ENCODE results near the gene ASCL2. TPM values are rescaled to one million over a fixed set of nuclear protein-coding genes. Genes with fewer than 3 reads are reported as not detected.

The ASCL2 gene
- total and polyA plus RNA-seq, 2 donors (not counting 3 experiments of a cell fraction or from before 2014, with no cell fraction given) = not detected

- Histone ChIP-seq H3K9me3 (replicated peaks; ENCODE audit: control insufficient read depth, insufficient read depth, low read length) (no peaks in the 10 kb centered on the region), H3K79me2 (ENCODE audit: control insufficient read depth, insufficient read depth, low read length) (no peaks in the 10 kb centered on the region), H3K9me1 (replicated peaks; ENCODE audit: control insufficient read depth, extremely low read depth, insufficient read depth, low read length) (no peaks in the 10 kb centered on the region), H3K27ac (ENCODE audit: insufficient read depth, low read depth, low read length) (no peak overlapping the region), H3K4me1 (ENCODE audit: control insufficient read depth, extremely low read depth, insufficient read depth, low read length) (no peaks in the 10 kb centered on the region), H3K4me2 (ENCODE audit: insufficient read depth, low read length) (no peak overlapping the region), H3K9ac (replicated peaks; ENCODE audit: extremely low read depth, insufficient read depth, low read length) (no peak overlapping the region), H3K27me3 (ENCODE audit: control insufficient read depth in 2 of 2, insufficient read depth in 2 of 2, low read length in 2 of 2) (peaks cover 0 to 4% of the 10 kb centered on the region in 2 experiments), H3K36me3 (ENCODE audit: control insufficient read depth in 2 of 2, extremely low read depth in 1 of 2, insufficient read depth in 2 of 2, low read length in 2 of 2) (no peaks in the 10 kb centered on the region), H4K20me1 (replicated peaks; ENCODE audit: control insufficient read depth, extremely low read depth, insufficient read depth, low read length) (no peaks in the 10 kb centered on the region), H2AFZ (ENCODE audit: low read depth, low read length) (no peak overlapping the region), H3K4me3 (replicated peaks in 1 of 3; ENCODE audit: insufficient read depth in 1 of 3, low read depth in 1 of 3, low read length in 3 of 3) (no peak overlapping the region)
- FAIRE-seq (no peak), DNase-seq (ENCODE audit: low read depth, low spot score) (no peak)
- ChIA-PET POLR2A (no interaction called here), CTCF (interaction anchor here (1.7 kb wide), 1 partner anchor 15 kb away, joined by 5 read pairs; no protein-coding TSS in a partner anchor)
- BruUV-seq (replicated peaks) = no TSS peak
- intact Hi-C loops (cut with micrococcal nuclease) (no loop called here), dilution Hi-C loops (cut with MboI; ENCODE audit: extremely low pct_ligation_motif_present, low sequenced_read_pairs) (no loop called here)
- TF ChIP-seq GATA2 (IDR thresholded peaks at IDR 0.05; ENCODE audit: insufficient read depth, insufficient read length, low read depth, low read length) (no peak), EZH2 (IDR thresholded peaks at IDR 0.05; ENCODE audit: borderline replicate concordance, low read depth, low read length, severe bottlenecking) (no peak), MYC (IDR thresholded peaks at IDR 0.05; ENCODE audit: low read depth, low read length) (no peak), POLR2A (IDR thresholded peaks at IDR 0.05; ENCODE audit: low read depth, low read length) (no peak), FOS (IDR thresholded peaks at IDR 0.05; ENCODE audit: borderline replicate concordance, insufficient read depth, low read length) (no peak), MAX (IDR thresholded peaks at IDR 0.05; ENCODE audit: insufficient read depth, insufficient read length) (no peak), JUN (IDR thresholded peaks at IDR 0.05; ENCODE audit: borderline replicate concordance, insufficient read depth, insufficient read length, low read depth) (no peak), POLR2AphosphoS5 (IDR thresholded peaks at IDR 0.05; ENCODE audit: insufficient read depth, low read depth, low read length) (no peak), CTCF (IDR thresholded peaks at IDR 0.05; ENCODE audit: extremely low read depth in 1 of 2, insufficient read depth in 1 of 2, low read depth in 1 of 2, low read length in 2 of 2) (no peak)
These were observed 19.5 kb upstream of the ASCL2 start for GRCh38 chr11:2289859-2290258.

Data from endothelial cell of umbilical vein (primary cell).